Neuron (in vitro differentiated cells): Measurements from ENCODE around the gene RILP.

Experiments used
- H2AFZ ChIP-seq: one replicate; pipeline ENCODE4 v1.6.1; 2013; ENCODE audit warnings: low read depth, mild to moderate bottlenecking, inconsistent platforms, low read length, moderate library complexity
- H3K27me3 ChIP-seq: one replicate; pipeline ENCODE4 v1.6.1; 2013; ENCODE audit warnings: low read length; ENCODE audit not compliant: insufficient read depth
- H3K36me3 ChIP-seq: one replicate; pipeline ENCODE4 v1.6.1; 2013; ENCODE audit warnings: low read length; ENCODE audit not compliant: insufficient read depth
- H3K4me1 ChIP-seq: one replicate; pipeline ENCODE4 v1.6.1; 2013; ENCODE audit warnings: low read length; ENCODE audit not compliant: insufficient read depth
- H3K4me3 ChIP-seq: 2 replicates; pipeline ENCODE4 v1.5.1; 2013; ENCODE audit warnings: mild to moderate bottlenecking, low read length, moderate library complexity
- H3K9me3 ChIP-seq: one replicate; pipeline ENCODE4 v1.6.1; 2013; ENCODE audit warnings: low read length

Gene RILP

GRCh38 chr17:1644493-1645206 is 5.0 kb downstream of the RILP start:
- H3K4me3 ChIP-seq: no peak overlapping the region
- H2AFZ ChIP-seq: no peak overlapping the region
- no peaks in the 10 kb centered on the region for H3K27me3 ChIP-seq
- H3K9me3 ChIP-seq: no peaks in the 10 kb centered on the region
- H3K36me3 ChIP-seq: no peaks in the 10 kb centered on the region
- peaks cover 21% of the 10 kb centered on the region for H3K4me1 ChIP-seq

GRCh38 chr17:1643999-1644492 is 5.6 kb downstream of the RILP start:
- Histone ChIP-seq H3K4me3 (no peak overlapping the region), H3K4me1 (peaks cover 26% of the 10 kb centered on the region), H2AFZ (no peak overlapping the region), H3K36me3 (no peaks in the 10 kb centered on the region), H3K27me3 (no peaks in the 10 kb centered on the region), H3K9me3 (no peaks in the 10 kb centered on the region)

- Histone ChIP-seq H3K27me3 (no peaks in the 10 kb centered on the region), H3K9me3 (no peaks in the 10 kb centered on the region), H2AFZ (no peak overlapping the region), H3K4me3 (no peak overlapping the region), H3K36me3 (no peaks in the 10 kb centered on the region), H3K4me1 (peaks cover 32% of the 10 kb centered on the region)
Observed at GRCh38 chr17:1643293-1643998, 6.2 kb downstream of the RILP start.

GRCh38 chr17:1641065-1641403 is 8.6 kb downstream of the RILP start:
- H3K27me3 ChIP-seq: no peaks in the 10 kb centered on the region
- no peak overlapping the region for H2AFZ ChIP-seq
- no peaks in the 10 kb centered on the region for H3K36me3 ChIP-seq
- H3K4me1 ChIP-seq: peaks cover 38% of the 10 kb centered on the region
- no peaks in the 10 kb centered on the region for H3K9me3 ChIP-seq
- no peak overlapping the region for H3K4me3 ChIP-seq

- Histone ChIP-seq H3K4me1 (peaks cover 33% of the 10 kb centered on the region), H3K4me3 (no peak overlapping the region), H3K9me3 (no peaks in the 10 kb centered on the region)
Observed at GRCh38 chr17:1640329-1641064, 9.2 kb downstream of the RILP start.

GRCh38 chr17:1639549-1640180 is 10.0 kb downstream of the RILP start:
- H3K4me3 ChIP-seq: no peak overlapping the region
- peaks cover 28% of the 10 kb centered on the region for H3K4me1 ChIP-seq
- no peaks in the 10 kb centered on the region for H3K36me3 ChIP-seq
- no peaks in the 10 kb centered on the region for H3K9me3 ChIP-seq
- no peak overlapping the region for H2AFZ ChIP-seq
- H3K27me3 ChIP-seq: no peaks in the 10 kb centered on the region

More at GRCh38 chr17:1640329-1641064, 9.2 kb downstream of the RILP start:
- Histone ChIP-seq H2AFZ (no peak overlapping the region), H3K27me3 (no peaks in the 10 kb centered on the region), H3K36me3 (no peaks in the 10 kb centered on the region)

- Histone ChIP-seq H3K27me3 (no peaks in the 10 kb centered on the region), H2AFZ (peak overlapping the region; percentile 34), H3K4me3 (no peak overlapping the region), H3K9me3 (no peaks in the 10 kb centered on the region), H3K4me1 (peaks cover 28% of the 10 kb centered on the region), H3K36me3 (no peaks in the 10 kb centered on the region)
Observed at GRCh38 chr17:1638624-1639300, 10.9 kb downstream of the RILP start.

- Histone ChIP-seq H3K9me3 (no peaks in the 10 kb centered on the region), H3K27me3 (no peaks in the 10 kb centered on the region), H2AFZ (peak overlapping the region; percentile 34), H3K36me3 (no peaks in the 10 kb centered on the region), H3K4me3 (no peak overlapping the region), H3K4me1 (peaks cover 28% of the 10 kb centered on the region)
Observed at GRCh38 chr17:1638171-1638590, 11.5 kb downstream of the RILP start.

- H3K9me3 ChIP-seq: no peaks in the 10 kb centered on the region
- no peak overlapping the region for H2AFZ ChIP-seq
- H3K27me3 ChIP-seq: no peaks in the 10 kb centered on the region
- peaks cover 28% of the 10 kb centered on the region for H3K4me1 ChIP-seq
- no peaks in the 10 kb centered on the region for H3K36me3 ChIP-seq
- no peak overlapping the region for H3K4me3 ChIP-seq
Observed at GRCh38 chr17:1636732-1637285, 12.9 kb downstream of the RILP start.

- Histone ChIP-seq H3K9me3 (no peaks in the 10 kb centered on the region), H3K36me3 (no peaks in the 10 kb centered on the region), H3K4me3 (no peak overlapping the region), H3K27me3 (no peaks in the 10 kb centered on the region), H2AFZ (no peak overlapping the region), H3K4me1 (peaks cover 28% of the 10 kb centered on the region)
Observed at GRCh38 chr17:1635675-1636465, 13.8 kb downstream of the RILP start.

- Histone ChIP-seq H3K36me3 (no peaks in the 10 kb centered on the region), H3K27me3 (no peaks in the 10 kb centered on the region), H3K4me3 (no peak overlapping the region), H2AFZ (no peak overlapping the region), H3K9me3 (no peaks in the 10 kb centered on the region), H3K4me1 (peaks cover 25% of the 10 kb centered on the region)
Observed at GRCh38 chr17:1634841-1635650, 14.6 kb downstream of the RILP start.
